H1 (cell line): ENCODE measurements around the gene SURF4. TPM values are rescaled to one million over a fixed set of nuclear protein-coding genes. Genes with fewer than 3 reads are reported as not detected.

Experiments
- CTCF ChIA-PET: fragments of 300-600 bp; sonication (Branson Sonifier 250); formaldehyde crosslinking; loops from one replicate; lab custom pipeline; 2021; ENCODE audit not compliant: partially characterized antibody; lab: Charles Lee
- POLR2A ChIA-PET: fragments of 300-600 bp; sonication (Branson Sonifier 250); formaldehyde crosslinking; loops from one replicate; lab custom pipeline; 2021; ENCODE audit warnings: inconsistent platforms; ENCODE audit not compliant: partially characterized antibody; lab: Charles Lee
- DNase-seq, 2 experiments: peaks; one replicate each; pipeline versions ENCODE4 v3.0.0 to v3.0.0-alpha.2; 2010 to 2022; ENCODE audit warnings: low spot score in 2 of 2, low read depth in 1 of 2, mixed read lengths in 1 of 2
- FAIRE-seq: peaks from 2 replicates; lab custom pipeline; 2011; peaks lifted over from hg19 to GRCh38; lab: Jason Lieb, UNC
- H2AFZ ChIP-seq: 2 replicates; pipeline ENCODE4 v1.8.1; 2012; ENCODE audit warnings: low read length, inconsistent platforms
- H2AK5ac ChIP-seq: 2 replicates; pipeline ENCODE4 v1.6.1; 2013; ENCODE audit warnings: low read depth, low read length
- H2BK120ac ChIP-seq: replicated peaks from 2 replicates; pipeline ENCODE3; 2013; ENCODE audit warnings: low read depth, low read length, inconsistent platforms
- H2BK12ac ChIP-seq: 2 replicates; pipeline ENCODE4 v1.6.1; 2013; ENCODE audit warnings: low read depth, low read length
- H2BK15ac ChIP-seq: 2 replicates; pipeline ENCODE4 v1.6.1; 2013; ENCODE audit warnings: low read length
- H2BK20ac ChIP-seq: 2 replicates; pipeline ENCODE4 v1.6.1; 2013; ENCODE audit warnings: low read length
- H2BK5ac ChIP-seq: 2 replicates; pipeline ENCODE4 v1.6.1; 2013; ENCODE audit warnings: low read depth, low read length
- H3K14ac ChIP-seq: 2 replicates; pipeline ENCODE4 v1.6.1; 2013; ENCODE audit warnings: inconsistent platforms; ENCODE audit not compliant: insufficient read length
- H3K18ac ChIP-seq: 2 replicates; pipeline ENCODE4 v1.6.1; 2013; ENCODE audit warnings: low read length; ENCODE audit errors: extremely low read depth
- H3K23ac ChIP-seq: 2 replicates; pipeline ENCODE4 v1.6.1; 2013; ENCODE audit warnings: inconsistent platforms; ENCODE audit not compliant: insufficient read length
- H3K23me2 ChIP-seq: 2 replicates; pipeline ENCODE4 v1.6.1; 2013; ENCODE audit warnings: low read depth, low read length
- H3K27ac ChIP-seq: 2 replicates; pipeline ENCODE4 v1.6.1; 2011; ENCODE audit warnings: low read depth, low read length, inconsistent platforms
- H3K27me3 ChIP-seq, 4 experiments: replicated peaks in 1 of 4; 1 replicate in 1 of 4; 2 replicates in 3 of 4; pipeline versions ENCODE4 v1.6.1 to v1.8.1; 2011 to 2013; ENCODE audit warnings: low read length in 3 of 4, mild to moderate bottlenecking in 3 of 4, inconsistent platforms in 2 of 4, mixed read lengths in 2 of 4, moderate library complexity in 1 of 4; ENCODE audit not compliant: control insufficient read depth in 3 of 4, insufficient read depth in 3 of 4; ENCODE audit errors: extremely low read depth in 1 of 4
- H3K36me3 ChIP-seq, 4 experiments: 2 replicates each; pipeline versions ENCODE4 v1.6.1 to v1.8.1; 2011 to 2013; ENCODE audit warnings: mild to moderate bottlenecking in 4 of 4, low read length in 3 of 4, moderate library complexity in 2 of 4, control low read depth in 1 of 4, inconsistent platforms in 1 of 4; ENCODE audit not compliant: insufficient read depth in 4 of 4, control insufficient read depth in 2 of 4
- H3K4ac ChIP-seq: replicated peaks from 2 replicates; pipeline ENCODE3; 2013; ENCODE audit warnings: low read length, low read depth, mixed read lengths, inconsistent platforms; ENCODE audit not compliant: insufficient read length
- H3K4me1 ChIP-seq, 4 experiments: replicated peaks in 1 of 4; 1 replicate in 1 of 4; 2 replicates in 3 of 4; pipeline versions ENCODE4 v1.6.1 to v1.8.1; 2011 to 2013; ENCODE audit warnings: low read length in 3 of 4, inconsistent platforms in 2 of 4, mixed read lengths in 1 of 4; ENCODE audit not compliant: insufficient read depth in 4 of 4, control insufficient read depth in 3 of 4
- H3K4me2 ChIP-seq, 2 experiments: 2 replicates each; pipeline versions ENCODE4 v1.6.1 to v1.8.1; 2011 to 2013; ENCODE audit warnings: low read depth in 2 of 2, low read length in 2 of 2, control low read depth in 1 of 2, inconsistent platforms in 1 of 2, mild to moderate bottlenecking in 1 of 2; ENCODE audit not compliant: insufficient read depth in 1 of 2
- H3K4me3 ChIP-seq, 4 experiments: fragments of 200-600, 300-600 bp in 1 of 4; sonication (generic), shearing (Covaris generic), sonication (Bioruptor Twin) in 1 of 4; 2 replicates each; pipeline versions ENCODE4 v1.5.1 to v1.8.1; 2011 to 2016; ENCODE audit warnings: low read length in 4 of 4, low read depth in 3 of 4, control low read depth in 2 of 4, inconsistent platforms in 2 of 4, mild to moderate bottlenecking in 2 of 4, mixed read lengths in 1 of 4, moderate library complexity in 1 of 4; ENCODE audit not compliant: insufficient read depth in 2 of 4; ENCODE audit errors: extremely low read depth in 1 of 4
- H3K56ac ChIP-seq: replicated peaks from 2 replicates; pipeline ENCODE3; 2013; ENCODE audit warnings: low read depth, mild to moderate bottlenecking, mixed read lengths, low read length, inconsistent platforms; ENCODE audit not compliant: insufficient read length
- H3K79me1 ChIP-seq: 2 replicates; pipeline ENCODE4 v1.6.1; 2013; ENCODE audit warnings: low read depth, low read length, control low read depth
- H3K79me2 ChIP-seq, 2 experiments: 2 replicates each; pipeline versions ENCODE4 v1.6.1 to v1.8.1; 2012 to 2013; ENCODE audit warnings: low read length in 2 of 2, mild to moderate bottlenecking in 2 of 2, inconsistent platforms in 1 of 2; ENCODE audit not compliant: insufficient read depth in 2 of 2, control insufficient read depth in 1 of 2
- H3K9ac ChIP-seq, 4 experiments: replicated peaks in 1 of 4; 1 replicate in 1 of 4; 2 replicates in 3 of 4; pipeline versions ENCODE4 v1.6.1 to v1.8.1; 2011 to 2013; ENCODE audit warnings: low read depth in 3 of 4, low read length in 3 of 4, control low read depth in 2 of 4, mild to moderate bottlenecking in 2 of 4, moderate library complexity in 2 of 4, inconsistent platforms in 1 of 4; ENCODE audit errors: extremely low read depth in 1 of 4
- H3K9me3 ChIP-seq, 2 experiments: 2 replicates each; pipeline versions ENCODE4 v1.6.1 to v1.8.1; 2012 to 2013; ENCODE audit warnings: mild to moderate bottlenecking in 2 of 2, moderate library complexity in 2 of 2, control low read depth in 1 of 2, inconsistent platforms in 1 of 2, low read depth in 1 of 2, low read length in 1 of 2, mixed read lengths in 1 of 2; ENCODE audit not compliant: insufficient read depth in 2 of 2
- H4K20me1 ChIP-seq, 2 experiments: replicated peaks in 1 of 2; 2 replicates each; pipeline versions ENCODE3 to v1.8.1; 2011 to 2013; ENCODE audit warnings: inconsistent platforms in 2 of 2, low read length in 2 of 2, mild to moderate bottlenecking in 1 of 2; ENCODE audit not compliant: insufficient read depth in 2 of 2, control insufficient read depth in 1 of 2
- H4K5ac ChIP-seq: 2 replicates; pipeline ENCODE4 v1.6.1; 2013; ENCODE audit warnings: low read length, low read depth, mixed read lengths, inconsistent platforms; ENCODE audit not compliant: insufficient read length
- H4K8ac ChIP-seq: 2 replicates; pipeline ENCODE4 v1.8.0; 2013; ENCODE audit warnings: mild to moderate bottlenecking, moderate library complexity, low read length, inconsistent platforms; ENCODE audit not compliant: insufficient read depth; ENCODE audit errors: extremely low read depth
- H4K91ac ChIP-seq: replicated peaks from 2 replicates; pipeline ENCODE3; 2013; ENCODE audit warnings: low read length, mixed read lengths, inconsistent platforms; ENCODE audit not compliant: insufficient read length
- BACH1 ChIP-seq: IDR thresholded peaks from 2 replicates; pipeline ENCODE4 v1.6.1; 2012; ENCODE audit warnings: low read length, improper control_type of control experiment
- CHD1 ChIP-seq: IDR thresholded peaks from 2 replicates; pipeline ENCODE4 v1.6.1; 2012; ENCODE audit warnings: low read depth, low read length, improper control_type of control experiment
- CHD2 ChIP-seq: IDR thresholded peaks from 2 replicates; pipeline ENCODE4 v1.6.1; 2012; ENCODE audit warnings: low read length, improper control_type of control experiment
- CTBP2 ChIP-seq: IDR thresholded peaks from 2 replicates; pipeline ENCODE4 v1.7.0; 2011; ENCODE audit warnings: borderline replicate concordance, mild to moderate bottlenecking, moderate library complexity, mixed read lengths, low read length; ENCODE audit not compliant: insufficient read depth, insufficient read length
- E2F6 ChIP-seq: IDR thresholded peaks from 2 replicates; pipeline ENCODE4 v1.6.1; 2012; ENCODE audit warnings: inconsistent platforms
- GABPA ChIP-seq: IDR thresholded peaks from 2 replicates; pipeline ENCODE4 v1.6.1; 2011; ENCODE audit warnings: mild to moderate bottlenecking, low read length, moderate library complexity, borderline replicate concordance; ENCODE audit not compliant: insufficient read depth
- GTF2F1 ChIP-seq: IDR thresholded peaks from 2 replicates; pipeline ENCODE4 v1.6.1; 2012; ENCODE audit warnings: low read depth, low read length, improper control_type of control experiment, borderline replicate concordance
- HDAC6 ChIP-seq: IDR thresholded peaks from one replicate; pipeline ENCODE4 v1.7.1; 2012; ENCODE audit warnings: low read depth, mild to moderate bottlenecking, inconsistent platforms, low read length, moderate library complexity
- MAFK ChIP-seq: IDR thresholded peaks from 2 replicates; pipeline ENCODE4 v1.6.1; 2012; ENCODE audit warnings: low read depth, mild to moderate bottlenecking, improper control_type of control experiment, low read length
- SP4 ChIP-seq: IDR thresholded peaks from 2 replicates; pipeline ENCODE4 v1.6.1; 2012; ENCODE audit warnings: low read length, inconsistent platforms
- TEAD4 ChIP-seq: IDR thresholded peaks from 2 replicates; pipeline ENCODE4 v1.6.1; 2012; ENCODE audit warnings: low read depth, low read length, inconsistent platforms, mixed read lengths
- USF2 ChIP-seq: IDR thresholded peaks from 2 replicates; pipeline ENCODE4 v1.6.1; 2011; ENCODE audit warnings: low read length, improper control_type of control experiment
- ZNF274 ChIP-seq: IDR thresholded peaks from 2 replicates; pipeline ENCODE4 v1.7.0; 2012; ENCODE audit warnings: low read length, borderline replicate concordance; ENCODE audit errors: extremely low read depth
- WGBS, 2 experiments: shearing (Covaris generic) in 1 of 2; methylation state at CpG; one replicate each; pipeline versions ENCODE4 v1.1.6 to v1.1.7; 2013 to 2015; ENCODE audit warnings: low lambda C conversion rate in 2 of 2, mixed read lengths in 2 of 2, inconsistent platforms in 1 of 2, low coverage in 1 of 2, missing lambda C conversion rate in 1 of 2; ENCODE audit not compliant: insufficient replicate concordance in 2 of 2, insufficient coverage in 1 of 2, insufficient read length in 1 of 2; ENCODE audit errors: extremely low coverage in 1 of 2, missing lambda C conversion rate in 1 of 2; 5-methylcytosine and 5-hydroxymethylcytosine counted together
- polyA plus RNA-seq, 7 experiments: library from polyadenylated mRNA; depleted of rRNA in 3 of 7; stranded (reverse) in 5 of 7; unstranded in 2 of 7; fragments of >200 nt in 5 of 7; fragments of 200-250 nt in 2 of 7; gene quantifications; 1 replicate in 5 of 7; 2 replicates in 1 of 7; 4 replicates in 1 of 7; pipeline versions ENCODE4 v1.2.1 to v1.2.3, GENCODE V29; 2011 to 2013; ENCODE audit warnings: missing spikeins in 2 of 7, mixed read lengths in 2 of 7
- total RNA-seq: library from RNA; stranded (reverse); fragmentation: NEBNext Ultra II Directional; extraction: Animal tissue kit (Norgen Biotek cat#: 25700); gene quantifications from 2 replicates; pipeline ENCODE4 v1.2.1, GENCODE V29; 2021

Gene SURF4
- total and polyA plus RNA-seq, 2 of the 8 experiments (the other 6 are each of a cell fraction or from before 2014, with no cell fraction given): 176 to 182 TPM

- no peak overlapping the region for H2BK120ac ChIP-seq
- H3K56ac ChIP-seq: no peak overlapping the region
- H4K20me1 ChIP-seq: peaks cover 40 to 55% of the 10 kb centered on the region in 2 experiments
- H2BK5ac ChIP-seq: no peak overlapping the region
- H3K9me3 ChIP-seq: no peaks in the 10 kb centered on the region
- no peak overlapping the region for H3K23ac ChIP-seq
- no peak overlapping the region for H4K5ac ChIP-seq
- no peaks in the 10 kb centered on the region for H3K27me3 ChIP-seq
- H3K9ac ChIP-seq: no peak overlapping the region
- no peak overlapping the region for H3K18ac ChIP-seq
- ChIA-PET POLR2A (interaction anchor here (1.2 to 19.9 kb wide), 5 partner anchors 8 to 27 kb away, joined by 3 to 461 read pairs (median 6); partner anchors contain the start of genes MED22, RPL7A, STKLD1 and SURF1), CTCF (interaction anchor here (0.9 to 10.1 kb wide), 6 partner anchors 9 to 107 kb away, joined by 3 to 90 read pairs (median 3); partner anchors contain the start of genes SURF1 and SURF2)
- FAIRE-seq (no peak), DNase-seq (no peak)
- 91% methylated on average over 11 of the region's 11 CpGs; no CpG with 5 or more reads in 1 of the 2 experiments for WGBS, 2 experiments
- no peak overlapping the region for H4K8ac ChIP-seq
- no peak overlapping the region for H3K4ac ChIP-seq
- no peak overlapping the region for H3K27ac ChIP-seq
- no peak overlapping the region for H3K14ac ChIP-seq
- H2AFZ ChIP-seq: no peak overlapping the region
- no peaks in the 10 kb centered on the region; a peak in 1 of 7 replicates for H3K4me1 ChIP-seq
- no peak overlapping the region for H3K4me3 ChIP-seq
- peaks cover 13 to 56% (median 48%) of the 10 kb centered on the region in 4 experiments for H3K36me3 ChIP-seq
- H2BK15ac ChIP-seq: no peak overlapping the region
- H2BK20ac ChIP-seq: no peak overlapping the region
- peaks cover 8 to 50% of the 10 kb centered on the region in 2 experiments; a peak in 3 of 4 replicates for H3K79me2 ChIP-seq
- no peak overlapping the region for H2AK5ac ChIP-seq
- peaks cover 32% of the 10 kb centered on the region for H3K79me1 ChIP-seq
- no peak overlapping the region for H2BK12ac ChIP-seq
- no peak overlapping the region for H3K4me2 ChIP-seq
- no peak overlapping the region for H4K91ac ChIP-seq
- no peaks in the 10 kb centered on the region for H3K23me2 ChIP-seq
- TF ChIP-seq CTBP2 (no peak), E2F6 (no peak), SP4 (no peak), CHD2 (no peak), GABPA (no peak), ZNF274 (no peak), CHD1 (no peak), BACH1 (no peak), TEAD4 (no peak), USF2 (no peak), GTF2F1 (no peak), MAFK (no peak), HDAC6 (no peak)
Measured at GRCh38 chr9:133366435-133366834, 9.4 kb downstream of the SURF4 start.
